HEK293T (cell line): ENCODE data around the gene MTOR.

Source experiments
- CTCF ChIA-PET: fragments of 350-600 bp; formaldehyde crosslinking; extraction: SDS; loops from one replicate; lab custom pipeline; 2021; ENCODE audit warnings: antibody characterized with exemption, inconsistent platforms; lab: Yijun Ruan, JAX
- POLR2A ChIA-PET: fragments of 350-600 bp; formaldehyde crosslinking; extraction: SDS; loops from one replicate; lab custom pipeline; 2020; ENCODE audit warnings: antibody characterized with exemption, inconsistent platforms; lab: Yijun Ruan, JAX
- DNase-seq: peaks from one replicate; pipeline ENCODE4 v3.0.0; 2012; ENCODE audit warnings: mixed read lengths; ENCODE audit errors: extremely low spot score
- ARNT ChIP-seq: fragments of 450-650 bp; IDR thresholded peaks from 2 replicates; pipeline ENCODE4 v1.6.1; 2017; ENCODE audit warnings: mild to moderate bottlenecking
- BHLHE40 ChIP-seq: fragments of 450-650 bp; IDR thresholded peaks from 2 replicates; pipeline ENCODE4 v1.6.1; 2016; ENCODE audit warnings: mild to moderate bottlenecking, moderate library complexity, borderline replicate concordance
- CTBP1 ChIP-seq: fragments of 450-650 bp; IDR thresholded peaks from 2 replicates; pipeline ENCODE4 v1.6.1; 2016; ENCODE audit warnings: borderline replicate concordance
- ELF4 ChIP-seq: fragments of 450-650 bp; IDR thresholded peaks from 2 replicates; pipeline ENCODE4 v1.6.1; 2017; ENCODE audit warnings: antibody characterized with exemption
- FOXA1 ChIP-seq: fragments of 450-650 bp; IDR thresholded peaks from 2 replicates; pipeline ENCODE4 v1.6.1; 2016; ENCODE audit warnings: mild to moderate bottlenecking
- FOXK2 ChIP-seq: fragments of 450-650 bp; IDR thresholded peaks from 2 replicates; pipeline ENCODE4 v1.6.1; 2016; ENCODE audit warnings: mild to moderate bottlenecking
- FOXM1 ChIP-seq: fragments of 450-650 bp; IDR thresholded peaks from 2 replicates; pipeline ENCODE4 v1.6.1; 2017; ENCODE audit warnings: mild to moderate bottlenecking, borderline replicate concordance
- HDGF ChIP-seq: fragments of 450-650 bp; IDR thresholded peaks from 2 replicates; pipeline ENCODE4 v1.6.1; 2017; ENCODE audit warnings: antibody characterized with exemption, borderline replicate concordance
- L3MBTL2 ChIP-seq: fragments of 450-650 bp; conservative IDR thresholded peaks from 2 replicates; pipeline ENCODE4 v1.6.1; 2016; ENCODE audit warnings: mild to moderate bottlenecking
- LEF1 ChIP-seq: fragments of 450-650 bp; IDR thresholded peaks from 2 replicates; pipeline ENCODE4 v1.6.1; 2017; ENCODE audit warnings: mild to moderate bottlenecking, borderline replicate concordance
- NFRKB ChIP-seq: fragments of 450-650 bp; IDR thresholded peaks from 2 replicates; pipeline ENCODE4 v1.6.1; 2016; ENCODE audit warnings: mild to moderate bottlenecking, moderate library complexity
- SP1 ChIP-seq: fragments of 450-650 bp; IDR thresholded peaks from 2 replicates; pipeline ENCODE4 v1.6.1; 2017
- SUZ12 ChIP-seq: fragments of 450-650 bp; IDR thresholded peaks from 2 replicates; pipeline ENCODE4 v1.6.1; 2016; ENCODE audit warnings: mild to moderate bottlenecking
- TARDBP ChIP-seq: fragments of 450-650 bp; IDR thresholded peaks from 2 replicates; pipeline ENCODE4 v1.6.1; 2016
- ZNF384 ChIP-seq: fragments of 450-650 bp; IDR thresholded peaks from 2 replicates; pipeline ENCODE4 v1.6.1; 2016
- TF ChIP-seq, protein P1 (sequence below): fragments of 450-650 bp; IDR thresholded peaks from 2 replicates; pipeline ENCODE4 v1.6.1; 2016

The MTOR gene

DNA sequence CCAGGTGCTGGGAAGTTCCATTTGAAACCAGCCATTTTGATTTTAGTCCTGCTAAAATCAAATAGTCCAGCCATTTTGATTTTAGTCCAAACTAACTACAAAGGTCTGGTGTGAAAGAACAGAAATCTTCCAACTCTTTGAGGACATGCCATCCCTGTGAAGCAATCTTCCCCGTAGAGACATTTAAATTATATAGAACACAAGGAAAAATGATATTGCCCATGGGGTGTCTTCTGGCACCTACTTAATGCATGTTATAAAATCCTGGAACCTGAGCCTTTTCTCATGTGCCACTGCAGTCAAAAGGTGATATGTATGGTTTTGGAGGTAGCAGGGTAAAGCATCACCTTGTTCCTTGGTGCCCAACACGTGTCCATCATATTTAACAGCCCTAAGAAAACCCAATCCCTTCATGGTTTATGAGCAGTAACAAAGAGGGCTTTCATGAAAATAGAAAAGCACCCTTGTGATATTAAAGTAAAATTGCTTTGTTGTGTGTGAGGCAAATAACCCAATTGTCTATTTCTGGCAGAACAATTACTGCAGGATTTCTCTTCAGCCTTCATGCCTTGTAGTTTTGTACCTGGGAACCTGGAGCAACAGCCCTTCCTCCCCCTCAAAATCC lies 46.9 kb downstream of the MTOR start:
- ChIA-PET CTCF (no interaction called here), POLR2A (no interaction called here)
- DNase-seq = no peak
- TF ChIP-seq FOXM1 (no peak), SUZ12 (no peak), HDGF (no peak), SP1 (no peak), BHLHE40 (no peak), ZNF384 (no peak), TARDBP (no peak), L3MBTL2 (no peak), CTBP1 (no peak), FOXA1 (no peak), FOXK2 (no peak), NFRKB (no peak), LEF1 (no peak), ARNT (no peak), ELF4 (no peak)
- TF ChIP-seq, protein P1, sequence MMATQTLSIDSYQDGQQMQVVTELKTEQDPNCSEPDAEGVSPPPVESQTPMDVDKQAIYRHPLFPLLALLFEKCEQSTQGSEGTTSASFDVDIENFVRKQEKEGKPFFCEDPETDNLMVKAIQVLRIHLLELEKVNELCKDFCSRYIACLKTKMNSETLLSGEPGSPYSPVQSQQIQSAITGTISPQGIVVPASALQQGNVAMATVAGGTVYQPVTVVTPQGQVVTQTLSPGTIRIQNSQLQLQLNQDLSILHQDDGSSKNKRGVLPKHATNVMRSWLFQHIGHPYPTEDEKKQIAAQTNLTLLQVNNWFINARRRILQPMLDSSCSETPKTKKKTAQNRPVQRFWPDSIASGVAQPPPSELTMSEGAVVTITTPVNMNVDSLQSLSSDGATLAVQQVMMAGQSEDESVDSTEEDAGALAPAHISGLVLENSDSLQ = no peak

DNA sequence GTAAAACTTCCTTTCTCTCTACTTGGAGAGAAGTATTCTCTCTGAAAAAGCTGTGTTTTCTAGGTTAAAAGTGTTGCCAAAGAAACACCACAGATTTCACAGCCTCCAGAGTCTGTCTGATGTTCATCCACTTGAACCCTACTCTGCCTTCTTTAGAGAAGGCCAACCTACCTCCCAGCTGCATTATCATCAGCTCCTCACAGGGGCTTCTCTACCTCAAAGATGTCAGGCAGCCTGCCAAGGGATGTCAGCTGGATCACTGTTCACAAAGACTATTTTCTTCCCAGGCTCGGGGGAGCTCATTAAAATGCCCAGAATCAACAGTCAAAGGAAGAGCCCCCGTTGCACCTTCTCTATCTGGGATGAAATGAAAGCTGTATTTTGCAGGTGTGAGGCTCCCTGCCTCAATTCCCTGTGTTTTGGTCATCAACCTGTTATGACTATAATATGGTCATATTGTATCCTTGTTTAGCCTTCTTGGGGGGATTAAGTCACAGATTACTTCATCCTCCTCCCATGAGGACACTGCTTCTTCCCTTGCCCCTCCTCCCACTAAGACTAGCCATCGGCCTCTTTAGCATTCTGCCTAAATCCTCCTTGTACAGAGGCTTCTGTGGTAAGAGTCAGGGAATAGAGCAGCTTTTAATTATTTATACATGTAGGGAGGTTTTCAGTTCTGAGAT lies 47.5 kb downstream of the MTOR start:
- DNase-seq = no peak
- CTCF ChIA-PET = no interaction called here
- POLR2A ChIA-PET = no interaction called here
- TF ChIP-seq CTBP1 = no peak
- no peak for TF ChIP-seq ELF4
- no peak for TF ChIP-seq SUZ12
- no peak for TF ChIP-seq ARNT
- no peak for TF ChIP-seq LEF1

DNA sequence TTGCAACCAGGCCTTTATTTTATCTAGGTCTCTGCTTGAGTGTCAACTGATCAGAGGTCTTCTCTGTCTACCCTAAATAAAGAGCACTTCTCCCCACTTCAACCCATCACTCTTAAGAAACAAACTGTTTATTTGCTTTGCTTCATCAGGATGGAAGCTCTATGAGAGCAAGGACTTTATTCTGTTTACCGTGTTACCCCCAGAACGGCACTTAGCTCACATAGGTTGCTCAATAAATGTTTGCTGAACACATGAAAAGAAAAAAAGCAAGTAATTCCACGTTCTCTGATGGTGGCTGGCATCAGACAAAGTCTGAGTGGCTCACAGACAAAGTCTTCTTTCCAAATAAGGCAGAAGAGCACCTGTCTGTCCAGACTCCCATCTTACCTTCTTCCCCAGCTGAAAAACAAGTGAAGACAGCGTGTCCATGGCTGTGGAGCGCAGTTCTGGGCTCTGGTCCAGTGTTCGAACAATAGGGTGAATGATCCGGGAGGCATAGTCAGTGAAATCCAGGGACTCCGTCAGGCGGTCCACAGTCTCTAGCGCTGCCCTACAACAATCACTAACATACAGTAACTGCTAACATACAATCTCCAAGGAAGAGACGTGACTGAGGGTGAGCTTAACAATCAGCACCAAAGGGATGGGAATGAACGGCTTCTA lies 50.3 kb downstream of the MTOR start:
- no peak for TF ChIP-seq FOXA1
- DNase-seq = no peak
- ChIA-PET POLR2A (no interaction called here), CTCF (no interaction called here)

DNA sequence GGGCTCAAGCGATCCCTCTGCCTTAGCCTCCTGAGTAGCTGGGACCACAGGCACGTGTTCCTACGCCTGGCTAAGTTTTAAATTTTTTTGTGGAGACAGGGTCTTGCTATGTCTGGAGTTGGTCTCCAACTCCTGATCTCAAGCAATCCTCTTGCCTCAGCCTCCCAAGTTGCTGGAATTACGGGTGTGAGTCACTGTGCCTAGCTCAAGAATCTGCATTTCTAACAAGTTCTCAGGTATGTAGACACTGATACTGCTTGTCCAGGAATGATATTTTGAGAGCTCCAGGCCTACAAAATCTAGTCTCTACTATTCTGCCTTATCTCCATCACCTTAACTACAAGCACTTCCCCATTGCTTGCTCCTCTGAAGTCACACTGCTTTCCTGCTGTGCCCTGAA lies 50.9 kb downstream of the MTOR start:
- TF ChIP-seq NFRKB (no peak), FOXK2 (no peak), ARNT (no peak), FOXM1 (no peak)
- TF ChIP-seq, protein P1 = no peak
- ChIA-PET CTCF (no interaction called here), POLR2A (no interaction called here)
- DNase-seq = no peak

DNA sequence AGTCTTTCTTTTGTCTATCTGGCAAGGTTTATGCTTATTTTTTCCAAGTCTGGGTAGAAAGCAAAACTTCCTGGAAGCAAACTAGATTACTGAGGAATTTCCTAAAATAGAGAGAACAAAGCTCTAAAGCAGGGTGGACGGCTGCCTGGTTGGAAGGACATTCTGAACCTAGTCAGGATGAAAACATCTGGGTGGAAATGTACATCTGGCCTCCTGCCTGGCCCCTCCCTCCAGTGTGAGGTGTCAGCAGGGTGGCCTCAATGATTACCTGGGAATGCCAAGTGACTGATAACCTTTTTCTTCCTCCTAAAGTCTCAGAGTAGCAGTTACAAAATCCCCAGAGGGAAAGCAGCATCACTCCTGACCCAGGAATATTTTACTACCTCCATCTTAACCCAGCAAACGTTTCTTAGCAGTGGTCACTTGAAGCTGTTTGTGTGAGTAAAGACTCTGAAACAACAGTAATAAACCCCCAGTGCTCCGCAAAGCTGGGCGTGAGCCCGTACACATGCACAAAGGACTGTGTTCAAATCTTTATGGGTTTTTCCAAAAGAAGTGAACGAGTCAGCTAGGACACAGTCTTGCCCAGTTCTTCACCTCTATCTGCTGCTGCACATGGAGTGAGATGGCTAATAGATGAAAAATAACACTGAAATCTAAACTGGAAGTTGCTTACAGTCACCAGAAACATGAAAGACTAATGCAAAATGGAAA lies 54.3 kb downstream of the MTOR start:
- DNase-seq = no peak
- ChIA-PET CTCF (interaction anchor here (0.7 kb wide), 1 partner anchor 22 kb away, joined by 3 read pairs; no protein-coding TSS in a partner anchor), POLR2A (no interaction called here)
- TF ChIP-seq BHLHE40 (no peak), ELF4 (no peak), ARNT (no peak), FOXA1 (no peak), FOXK2 (no peak), NFRKB (no peak), L3MBTL2 (no peak), LEF1 (no peak), ZNF384 (no peak), SP1 (no peak), TARDBP (no peak), HDGF (no peak), SUZ12 (no peak), FOXM1 (no peak), CTBP1 (no peak)
- TF ChIP-seq, protein P1 = no peak
